ENCODE measurements around the gene CARD6. TPM values are rescaled to one million over a fixed set of nuclear protein-coding genes. Genes with fewer than 3 reads are reported as not detected.

CARD6 gene
- total and polyA plus RNA-seq, 9 of the 15 experiments (the other 6 are each of a cell fraction or from before 2014, with no cell fraction given) = 3.5 to 8.3 (median 5.9) TPM

GRCh38 chr5:40798012-40798800 is 43.0 kb upstream of the CARD6 start, which contains the start of gene PRKAA1 (continued):
- TF ChIP-seq COPS2 (conservative IDR thresholded peaks at IDR 0.05) = no peak
- TF ChIP-seq, protein P1, sequence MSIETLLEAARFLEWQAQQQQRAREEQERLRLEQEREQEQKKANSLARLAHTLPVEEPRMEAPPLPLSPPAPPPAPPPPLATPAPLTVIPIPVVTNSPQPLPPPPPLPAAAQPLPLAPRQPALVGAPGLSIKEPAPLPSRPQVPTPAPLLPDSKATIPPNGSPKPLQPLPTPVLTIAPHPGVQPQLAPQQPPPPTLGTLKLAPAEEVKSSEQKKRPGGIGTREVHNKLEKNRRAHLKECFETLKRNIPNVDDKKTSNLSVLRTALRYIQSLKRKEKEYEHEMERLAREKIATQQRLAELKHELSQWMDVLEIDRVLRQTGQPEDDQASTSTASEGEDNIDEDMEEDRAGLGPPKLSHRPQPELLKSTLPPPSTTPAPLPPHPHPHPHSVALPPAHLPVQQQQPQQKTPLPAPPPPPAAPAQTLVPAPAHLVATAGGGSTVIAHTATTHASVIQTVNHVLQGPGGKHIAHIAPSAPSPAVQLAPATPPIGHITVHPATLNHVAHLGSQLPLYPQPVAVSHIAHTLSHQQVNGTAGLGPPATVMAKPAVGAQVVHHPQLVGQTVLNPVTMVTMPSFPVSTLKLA (conservative IDR thresholded peaks at IDR 0.05) = peak; percentile 58 to 83; a peak in 3 of 4 replicates
- TF ChIP-seq NBN (IDR thresholded peaks at IDR 0.05; ENCODE audit: low read depth) = peak; percentile 29; the same call in 1 of the 2 replicates
- no peak for TF ChIP-seq ZFP91 (CRISPR knock-in tag; IDR thresholded peaks at IDR 0.05)
- no peak for TF ChIP-seq ELK1 (CRISPR knock-in tag; IDR thresholded peaks at IDR 0.05)
- no peak for TF ChIP-seq CCAR2 (IDR thresholded peaks at IDR 0.05; ENCODE audit: low read depth, low read length)
